K562 treated with DMSO at 1 percent for 24 hours (cell line): ENCODE results near the gene FST. TPM values are rescaled to one million over a fixed set of nuclear protein-coding genes. Genes with fewer than 3 reads are reported as not detected.

Experiments
- total RNA-seq: library from RNA; unstranded; fragments of 300-600 nt; gene quantifications from 2 replicates; pipeline ENCODE4 v1.2.3, GENCODE V29; 2022; ENCODE audit warnings: low read depth; ENCODE audit not compliant: insufficient read depth

Gene FST
- total RNA-seq, result not detected in 2 replicates

GRCh38 chr5:53480416-53481158, at the start of gene FST:
FST (plus strand) TSS chr5:53480629; CDS start chr5:53480792, 163 bp downstream.

Other genes with a start within 250 kb of the FST start
- 99.2 and 109 TPM in 2 replicates for gene NDUFS4, start 80.0 kb downstream of the FST start, total RNA-seq